ENCODE data around the gene KRT77.
A peak's percentile ranks its signal among the peaks of the same experiment; 100 is the strongest.
"Not testable (repeated sequence)": the region's sequence is repeated elsewhere in the genome, so short reads cannot be mapped to it uniquely, and the experiment has no call there.

KRT77 gene

DNA sequence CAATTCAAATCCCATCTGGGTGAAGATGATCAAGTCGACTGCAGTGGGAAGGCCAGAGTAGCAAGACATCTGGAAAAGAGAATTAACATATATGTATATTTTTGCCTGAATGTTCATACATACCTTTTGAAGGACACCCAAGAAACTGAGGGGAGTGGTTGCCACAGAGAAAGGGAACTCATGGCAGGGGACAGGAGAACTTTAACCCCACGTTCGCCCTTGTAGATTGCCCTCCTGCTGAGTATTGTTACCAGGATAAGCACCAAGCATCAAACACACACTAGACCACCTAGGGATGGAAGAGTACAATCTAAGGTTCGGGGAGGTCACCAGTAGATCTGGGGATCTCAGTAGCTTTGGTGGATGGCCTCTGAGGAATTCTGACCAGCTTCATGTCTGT, 32.8 kb downstream of the KRT77 start:
- DNase-seq = no peak
- Histone ChIP-seq H3K36me3 (no peaks in the 10 kb centered on the region), H3K4me3 (ENCODE audit: low read depth, low read length) (no peak overlapping the region), H3K27me3 (peaks cover 20% of the 10 kb centered on the region), H3K4me1 (no peaks in the 10 kb centered on the region), H3K9me3 (no peaks in the 10 kb centered on the region)
- TF ChIP-seq, protein P1, sequence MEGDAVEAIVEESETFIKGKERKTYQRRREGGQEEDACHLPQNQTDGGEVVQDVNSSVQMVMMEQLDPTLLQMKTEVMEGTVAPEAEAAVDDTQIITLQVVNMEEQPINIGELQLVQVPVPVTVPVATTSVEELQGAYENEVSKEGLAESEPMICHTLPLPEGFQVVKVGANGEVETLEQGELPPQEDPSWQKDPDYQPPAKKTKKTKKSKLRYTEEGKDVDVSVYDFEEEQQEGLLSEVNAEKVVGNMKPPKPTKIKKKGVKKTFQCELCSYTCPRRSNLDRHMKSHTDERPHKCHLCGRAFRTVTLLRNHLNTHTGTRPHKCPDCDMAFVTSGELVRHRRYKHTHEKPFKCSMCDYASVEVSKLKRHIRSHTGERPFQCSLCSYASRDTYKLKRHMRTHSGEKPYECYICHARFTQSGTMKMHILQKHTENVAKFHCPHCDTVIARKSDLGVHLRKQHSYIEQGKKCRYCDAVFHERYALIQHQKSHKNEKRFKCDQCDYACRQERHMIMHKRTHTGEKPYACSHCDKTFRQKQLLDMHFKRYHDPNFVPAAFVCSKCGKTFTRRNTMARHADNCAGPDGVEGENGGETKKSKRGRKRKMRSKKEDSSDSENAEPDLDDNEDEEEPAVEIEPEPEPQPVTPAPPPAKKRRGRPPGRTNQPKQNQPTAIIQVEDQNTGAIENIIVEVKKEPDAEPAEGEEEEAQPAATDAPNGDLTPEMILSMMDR (IDR thresholded peaks at IDR 0.05; ENCODE audit: low read depth, low read length) = no peak

DNA sequence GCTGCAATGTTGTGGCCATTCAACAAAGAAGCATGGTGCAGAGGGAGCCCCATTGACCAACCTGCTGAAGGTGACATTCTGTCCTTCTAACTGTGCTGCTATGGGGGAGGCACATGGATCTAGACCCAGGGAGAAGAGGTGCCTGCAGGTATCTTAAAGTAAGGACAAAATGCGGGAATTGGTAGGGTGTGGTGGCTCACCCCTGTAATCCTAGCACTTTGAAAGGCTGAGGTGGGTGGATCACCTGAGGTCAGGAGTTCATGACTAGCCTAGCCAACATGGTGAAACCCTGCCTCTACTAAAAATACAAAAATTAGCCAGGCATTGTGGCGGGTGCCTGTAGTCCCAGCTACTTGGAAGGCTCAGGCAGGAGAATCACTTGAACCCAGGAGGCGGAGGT, 33.4 kb downstream of the KRT77 start:
- peaks cover 16% of the 10 kb centered on the region for H3K27me3 ChIP-seq
- not testable (repeated sequence) for DNase-seq; H3K9me3 ChIP-seq; H3K4me1 ChIP-seq; H3K4me3 ChIP-seq (ENCODE audit: low read depth, low read length); H3K36me3 ChIP-seq

DNA sequence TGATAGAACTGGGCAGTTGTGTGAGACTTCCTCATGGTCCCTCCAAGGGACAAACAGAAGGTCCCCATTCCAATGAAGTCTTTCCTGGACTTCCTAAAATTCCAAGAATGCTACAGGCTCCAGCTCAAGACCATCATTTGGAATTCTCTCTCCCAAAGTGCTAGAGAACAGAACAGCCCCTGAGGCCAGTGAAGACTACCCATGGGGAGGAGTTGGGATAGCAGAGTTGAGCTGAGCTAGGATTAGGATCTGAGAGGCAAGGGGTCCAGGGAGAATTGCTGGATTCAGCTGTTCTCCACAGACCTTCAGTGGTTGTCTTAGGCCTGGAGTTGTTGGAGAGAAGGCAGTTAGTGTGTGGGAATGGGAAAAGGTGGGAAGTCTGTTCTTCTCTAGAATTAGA, 33.9 kb downstream of the KRT77 start:
- Histone ChIP-seq H3K4me1 (no peaks in the 10 kb centered on the region), H3K36me3 (no peaks in the 10 kb centered on the region), H3K4me3 (ENCODE audit: low read depth, low read length) (no peak overlapping the region), H3K9me3 (no peaks in the 10 kb centered on the region), H3K27me3 (peaks cover 16% of the 10 kb centered on the region)
- no peak for DNase-seq
- TF ChIP-seq, protein P1 (IDR thresholded peaks at IDR 0.05; ENCODE audit: low read depth, low read length) = no peak

DNA sequence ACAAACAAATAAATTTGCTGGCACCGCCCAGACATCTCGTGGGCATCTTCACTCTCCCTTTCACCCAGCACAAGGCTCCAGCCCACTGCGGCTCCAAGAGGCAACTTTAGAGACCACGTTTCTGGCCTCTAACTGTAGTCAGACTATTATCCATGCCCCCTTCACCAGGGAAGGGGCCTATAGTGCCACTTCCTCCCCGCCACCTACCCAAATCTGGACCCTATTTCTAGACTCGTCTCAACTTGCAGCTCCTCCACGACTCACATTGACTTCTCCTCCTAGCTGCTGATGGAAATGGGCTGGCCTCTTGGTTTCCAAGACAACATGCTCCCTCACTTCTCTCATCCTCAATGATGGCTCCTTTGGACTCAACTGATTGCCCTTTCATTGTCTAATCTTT, 35.4 kb downstream of the KRT77 start:
- H3K27me3 ChIP-seq = peaks cover 10% of the 10 kb centered on the region

DNA sequence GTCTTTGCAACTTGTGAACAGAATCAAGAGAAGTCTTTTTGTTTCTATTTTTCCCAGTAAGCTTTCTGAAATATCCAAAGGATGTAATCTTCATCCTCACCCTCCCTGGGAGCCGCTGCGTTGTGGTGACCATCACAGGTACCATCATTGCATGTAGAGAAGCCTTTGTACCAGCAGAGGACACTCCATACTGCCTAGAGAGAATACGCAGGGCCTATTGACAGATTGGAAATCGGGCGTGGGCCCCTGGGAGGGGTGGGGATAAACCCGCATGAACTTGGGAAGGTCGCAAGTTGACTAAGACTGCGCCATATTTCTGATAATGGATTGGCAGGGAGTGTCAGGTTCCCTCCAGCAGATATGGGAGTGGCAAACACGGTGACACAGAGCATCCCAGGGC, 35.8 kb downstream of the KRT77 start:
- H3K27me3 ChIP-seq = peaks cover 8% of the 10 kb centered on the region
- H3K4me3 ChIP-seq (ENCODE audit: low read depth, low read length) = no peak overlapping the region
- H3K4me1 ChIP-seq = no peaks in the 10 kb centered on the region
- no peaks in the 10 kb centered on the region for H3K9me3 ChIP-seq
- DNase-seq = no peak
- H3K36me3 ChIP-seq = no peaks in the 10 kb centered on the region
- TF ChIP-seq, protein P1 (IDR thresholded peaks at IDR 0.05; ENCODE audit: low read depth, low read length) = 0 out of 2 replicates have a peak, but pooled peaks have one; percentile 20

More for the DNA sequence above, 35.4 kb downstream of the KRT77 start:
- Histone ChIP-seq H3K4me3 (ENCODE audit: low read depth, low read length) (no peak overlapping the region), H3K36me3 (no peaks in the 10 kb centered on the region), H3K4me1 (no peaks in the 10 kb centered on the region), H3K9me3 (no peaks in the 10 kb centered on the region)
- DNase-seq = no peak
- TF ChIP-seq, protein P1 (IDR thresholded peaks at IDR 0.05; ENCODE audit: low read depth, low read length) = no peak

DNA sequence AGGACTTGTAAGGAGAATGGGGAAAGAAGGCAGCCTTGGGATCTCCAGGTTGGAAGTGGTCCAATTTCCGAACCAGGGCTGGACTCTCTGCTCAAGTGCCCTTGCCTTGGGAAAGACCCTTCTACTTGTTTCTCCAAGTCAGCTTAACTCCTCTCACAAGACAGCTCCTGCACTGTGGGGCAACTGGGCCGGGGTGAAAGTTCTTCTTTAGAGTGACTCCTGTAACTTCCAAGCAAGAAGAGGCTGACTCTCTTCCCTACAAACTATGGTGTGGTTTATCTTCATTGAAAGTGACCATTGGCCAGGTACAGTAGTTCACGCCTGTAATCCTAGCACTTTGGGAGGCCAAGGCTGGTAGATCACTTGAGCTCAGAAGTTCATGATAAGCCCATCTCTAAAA, 36.9 kb downstream of the KRT77 start:
- peaks cover 8% of the 10 kb centered on the region for H3K27me3 ChIP-seq
- H3K4me3 ChIP-seq (ENCODE audit: low read depth, low read length) = no peak overlapping the region
- no peaks in the 10 kb centered on the region for H3K9me3 ChIP-seq
- TF ChIP-seq, protein P1 (IDR thresholded peaks at IDR 0.05; ENCODE audit: low read depth, low read length) = no peak
- H3K4me1 ChIP-seq = no peaks in the 10 kb centered on the region
- H3K36me3 ChIP-seq = no peaks in the 10 kb centered on the region
- no peak for DNase-seq

DNA sequence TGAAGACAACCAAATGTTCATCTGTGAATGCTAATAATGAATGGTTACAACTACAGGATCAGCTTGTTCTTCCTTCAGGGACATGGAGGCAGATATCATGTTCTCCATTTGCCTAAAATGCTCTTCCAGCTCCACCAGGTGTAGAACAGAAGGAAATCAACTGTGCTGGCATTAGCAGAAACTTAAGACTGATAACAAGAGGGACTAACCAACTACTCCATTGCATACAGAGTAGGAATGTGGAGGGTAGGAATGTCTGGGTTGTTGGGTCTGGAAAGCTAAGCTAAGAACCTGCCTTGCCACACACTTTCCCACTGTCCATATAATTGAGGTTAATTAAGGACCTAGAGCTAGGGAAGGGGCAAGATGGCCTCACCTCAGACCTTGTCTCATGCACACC, 39.9 kb downstream of the KRT77 start:
- Histone ChIP-seq H3K4me3 (ENCODE audit: low read depth, low read length) (no peak overlapping the region), H3K4me1 (no peaks in the 10 kb centered on the region), H3K27me3 (peaks cover 10% of the 10 kb centered on the region), H3K9me3 (no peaks in the 10 kb centered on the region), H3K36me3 (no peaks in the 10 kb centered on the region)
- no peak for DNase-seq
- TF ChIP-seq, protein P1 (IDR thresholded peaks at IDR 0.05; ENCODE audit: low read depth, low read length) = no peak

Data from BE2C (cell line).